Measurements from ENCODE around the gene RAB3D. TPM values are rescaled to one million over a fixed set of nuclear protein-coding genes. Genes with fewer than 3 reads are reported as not detected.

The RAB3D gene
- total RNA-seq, 1 experiment from 2014 or later, result 29.4 TPM

- no peak overlapping the region for H3K4me2 ChIP-seq (ENCODE audit: insufficient read depth, insufficient read length, low read length)
- Mint-ChIP-seq H3K27ac (no peak overlapping the region), H3K27me3 (ENCODE audit: low read depth) (peaks cover 3% of the 10 kb centered on the region; the same call in 1 of the 2 replicates), H3K4me3 (peak overlapping the region in 1 of 2 experiments; percentile 11; a peak in 1 of 5 replicates), H3K4me1 (peaks cover 7% of the 10 kb centered on the region in 2 experiments), H3K36me3 (ENCODE audit: insufficient read depth in 1 of 3, low read depth in 3 of 3) (peaks cover 16 to 46% (median 41%) of the 10 kb centered on the region in 3 experiments), H3K9me3 (no peaks in the 10 kb centered on the region; a peak in 1 of 5 replicates)
- no peak overlapping the region for H2AFZ ChIP-seq (ENCODE audit: low read length)
- H2BK5ac ChIP-seq (ENCODE audit: insufficient read length, low read length), result no peak overlapping the region
- no peak overlapping the region for H3T11ph ChIP-seq (ENCODE audit: low read length)
- H3K56ac ChIP-seq (ENCODE audit: insufficient read length, low read depth, low read length), result no peak overlapping the region
- no CpG with 5 or more reads among the region's 14 CpGs for WGBS (ENCODE audit: extremely low coverage, insufficient read length, low lambda C conversion rate)
- no peaks in the 10 kb centered on the region for H3K79me2 ChIP-seq (ENCODE audit: insufficient read depth, low read length)
- H3K23ac ChIP-seq (ENCODE audit: insufficient read length, low read depth, low read length), result no peak overlapping the region
- TF ChIP-seq CTCF (conservative IDR thresholded peaks at IDR 0.05), result no peak
- H2BK15ac ChIP-seq (ENCODE audit: low read depth, low read length), result no peak overlapping the region
- no peaks in the 10 kb centered on the region for H3K4me1 ChIP-seq (ENCODE audit: insufficient read depth, low read length)
- no peak overlapping the region for H3K9ac ChIP-seq (ENCODE audit: extremely low read depth, insufficient read length, low read length)
- no peak overlapping the region for H3K27ac ChIP-seq (ENCODE audit: insufficient read length, low read depth, low read length)
- H4K5ac ChIP-seq (ENCODE audit: insufficient read length, low read depth, low read length), result no peak overlapping the region
- no peaks in the 10 kb centered on the region for H3K9me3 ChIP-seq (ENCODE audit: control insufficient read depth, low read depth, low read length)
- H2BK12ac ChIP-seq (ENCODE audit: insufficient read length, low read depth, low read length), result no peak overlapping the region
- no peaks in the 10 kb centered on the region for H3K27me3 ChIP-seq (ENCODE audit: insufficient read depth, low read length)
- no peaks in the 10 kb centered on the region for H4K20me1 ChIP-seq (ENCODE audit: control insufficient read depth, insufficient read depth, insufficient read length)
- H4K91ac ChIP-seq (ENCODE audit: insufficient read length, low read depth, low read length), result no peak overlapping the region
- H2BK120ac ChIP-seq (ENCODE audit: low read depth, low read length, poor library complexity, severe bottlenecking), result no peak overlapping the region
- peaks cover 8% of the 10 kb centered on the region for H3K23me2 ChIP-seq (ENCODE audit: insufficient read length, low read depth, low read length, poor library complexity, severe bottlenecking)
- H2BK20ac ChIP-seq (ENCODE audit: low read depth, low read length, poor library complexity, severe bottlenecking), result no peak overlapping the region
- H3K18ac ChIP-seq (ENCODE audit: insufficient read length, low read depth, low read length), result no peak overlapping the region
- no peak overlapping the region for H4K8ac ChIP-seq (replicated peaks; ENCODE audit: insufficient read length, low read depth, low read length)
- H3K14ac ChIP-seq (ENCODE audit: insufficient read depth, low read length), result no peak overlapping the region
- no peak for DNase-seq
- no peaks in the 10 kb centered on the region for H3K79me1 ChIP-seq (ENCODE audit: insufficient read depth, low read depth, low read length, poor library complexity, severe bottlenecking)
- no peak overlapping the region for H2AK5ac ChIP-seq (ENCODE audit: insufficient read length, low read length)
- no peak overlapping the region for H3K4ac ChIP-seq (ENCODE audit: low read depth, low read length)
Measured at GRCh38 chr19:11337080-11337479, 2.4 kb downstream of the RAB3D start.

All from H9 (cell line).